ENCODE measurements around the gene USP47. TPM values are rescaled to one million over a fixed set of nuclear protein-coding genes. Genes with fewer than 3 reads are reported as not detected.

USP47 gene
- total and polyA plus RNA-seq, 2 experiments from 2014 or later: 35.9 to 58.8 TPM

DNA sequence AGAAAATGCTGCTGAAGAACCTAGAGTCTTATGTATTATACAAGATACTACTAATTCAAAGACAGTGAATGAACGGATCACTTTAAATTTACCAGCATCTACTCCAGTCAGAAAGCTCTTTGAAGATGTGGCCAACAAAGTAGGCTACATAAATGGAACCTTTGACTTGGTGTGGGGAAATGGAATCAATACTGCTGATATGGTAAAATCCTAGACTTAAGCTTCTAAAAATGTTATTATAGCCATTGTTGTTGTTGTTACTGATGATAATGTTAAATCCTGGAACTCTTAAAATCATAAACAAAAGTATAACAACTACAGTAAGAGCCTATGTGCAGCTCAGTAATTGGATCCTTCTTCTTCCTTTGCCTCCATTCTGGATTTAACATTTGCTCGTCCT is 38.4 kb downstream of the USP47 start:
- 89 to 93% methylated on average over 2 of the region's 2 CpGs for WGBS, 2 experiments (ENCODE audit: low coverage in 1 of 2, low lambda C conversion rate in 2 of 2, missing lambda C conversion rate in 2 of 2)

DNA sequence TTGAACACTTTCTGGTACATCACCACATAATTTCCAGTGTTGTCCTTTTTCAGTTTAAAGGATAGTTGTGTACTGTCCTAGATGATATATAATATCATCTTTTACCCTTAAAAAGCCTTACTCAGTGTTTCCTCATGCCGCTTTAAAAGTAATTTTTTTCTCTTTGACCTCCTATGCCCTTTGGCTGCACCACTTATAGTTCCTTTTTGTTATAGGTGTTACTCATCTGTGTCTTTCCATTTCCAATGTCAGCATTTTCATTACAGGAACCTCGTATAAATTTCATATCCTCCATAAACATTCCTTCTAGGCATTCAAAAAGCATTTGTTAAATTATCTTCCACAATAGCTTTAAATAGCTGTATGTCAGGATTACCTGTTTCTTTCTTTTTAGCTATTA is 40.8 kb downstream of the USP47 start:
- H4K20me1 ChIP-seq (ENCODE audit: insufficient read depth): 0 out of 2 replicates have a peak, but pooled peaks cover 10% of the 10 kb centered on the region
- 73 to 74% methylated on average over 2 of the region's 2 CpGs for WGBS, 2 experiments (ENCODE audit: low coverage in 1 of 2, low lambda C conversion rate in 2 of 2, missing lambda C conversion rate in 2 of 2)

More for the DNA sequence above, 38.4 kb downstream of the USP47 start:
- Histone ChIP-seq H3K79me2 (ENCODE audit: insufficient read depth) (peaks cover 100% of the 10 kb centered on the region), H3K4me3 (no peak overlapping the region), H3K4me1 (ENCODE audit: insufficient read depth) (no peaks in the 10 kb centered on the region), H3K9me3 (ENCODE audit: low read depth) (no peaks in the 10 kb centered on the region), H3K27me3 (replicated peaks; ENCODE audit: insufficient read depth) (no peaks in the 10 kb centered on the region), H4K20me1 (ENCODE audit: insufficient read depth) (0 out of 2 replicates have a peak, but pooled peaks cover 10% of the 10 kb centered on the region), H3K4me2 (ENCODE audit: unreplicated experiment) (no peak overlapping the region), H3K36me3 (ENCODE audit: low read depth) (peaks cover 8% of the 10 kb centered on the region), H3K9ac (no peak overlapping the region), H3F3A (ENCODE audit: insufficient read depth) (no peaks in the 10 kb centered on the region), H2AFZ (no peak overlapping the region), H3K27ac (no peak overlapping the region), H3K9me2 (ENCODE audit: insufficient read depth) (no peaks in the 10 kb centered on the region)
- in situ Hi-C loops (cut with MboI): no loop called here
- TF ChIP-seq EZH2phosphoT487 (IDR thresholded peaks at IDR 0.05; ENCODE audit: insufficient read depth, low read depth) (no peak), EZH2 (IDR thresholded peaks at IDR 0.05; ENCODE audit: insufficient read depth, poor library complexity, severe bottlenecking) (no peak)
- DNase-seq: no peak

GRCh38 chr11:11884351-11884750 is 42.6 kb downstream of the USP47 start:
- Histone ChIP-seq H2AFZ (no peak overlapping the region), H3K79me2 (ENCODE audit: insufficient read depth) (peaks cover 92% of the 10 kb centered on the region), H3K4me2 (ENCODE audit: unreplicated experiment) (no peak overlapping the region), H3K27ac (no peak overlapping the region), H3K9me3 (ENCODE audit: low read depth) (no peaks in the 10 kb centered on the region), H3K9me2 (ENCODE audit: insufficient read depth) (no peaks in the 10 kb centered on the region), H3K4me1 (ENCODE audit: insufficient read depth) (no peaks in the 10 kb centered on the region), H3K9ac (no peak overlapping the region), H3F3A (ENCODE audit: insufficient read depth) (peaks cover 1% of the 10 kb centered on the region; the same call in 1 of the 2 replicates), H3K36me3 (ENCODE audit: low read depth) (peaks cover 40% of the 10 kb centered on the region), H3K27me3 (replicated peaks; ENCODE audit: insufficient read depth) (no peaks in the 10 kb centered on the region), H3K4me3 (no peak overlapping the region), H4K20me1 (ENCODE audit: insufficient read depth) (0 out of 2 replicates have a peak, but pooled peaks cover 10% of the 10 kb centered on the region)
- DNase-seq: no peak
- WGBS, 2 experiments (ENCODE audit: low coverage in 1 of 2, low lambda C conversion rate in 2 of 2, missing lambda C conversion rate in 2 of 2): 99 to 100% methylated on average over 2 of the region's 2 CpGs
- TF ChIP-seq EZH2phosphoT487 (IDR thresholded peaks at IDR 0.05; ENCODE audit: insufficient read depth, low read depth): no peak
- no peak for TF ChIP-seq EZH2 (IDR thresholded peaks at IDR 0.05; ENCODE audit: insufficient read depth, poor library complexity, severe bottlenecking)
- in situ Hi-C loops (cut with MboI): no loop called here

More for the DNA sequence above, 40.8 kb downstream of the USP47 start:
- peaks cover 92% of the 10 kb centered on the region for H3K79me2 ChIP-seq (ENCODE audit: insufficient read depth)
- H2AFZ ChIP-seq: no peak overlapping the region
- no peak for DNase-seq
- H3K27me3 ChIP-seq (replicated peaks; ENCODE audit: insufficient read depth): no peaks in the 10 kb centered on the region
- H3K4me3 ChIP-seq: no peak overlapping the region
- H3K4me2 ChIP-seq (ENCODE audit: unreplicated experiment): no peak overlapping the region
- no peaks in the 10 kb centered on the region for H3K4me1 ChIP-seq (ENCODE audit: insufficient read depth)
- TF ChIP-seq EZH2phosphoT487 (IDR thresholded peaks at IDR 0.05; ENCODE audit: insufficient read depth, low read depth) (no peak), EZH2 (IDR thresholded peaks at IDR 0.05; ENCODE audit: insufficient read depth, poor library complexity, severe bottlenecking) (no peak)
- in situ Hi-C loops (cut with MboI): no loop called here
- H3K9me2 ChIP-seq (ENCODE audit: insufficient read depth): no peaks in the 10 kb centered on the region
- no peak overlapping the region for H3K27ac ChIP-seq
- peaks cover 31% of the 10 kb centered on the region for H3K36me3 ChIP-seq (ENCODE audit: low read depth)
- no peaks in the 10 kb centered on the region for H3F3A ChIP-seq (ENCODE audit: insufficient read depth)
- no peak overlapping the region for H3K9ac ChIP-seq
- no peaks in the 10 kb centered on the region for H3K9me3 ChIP-seq (ENCODE audit: low read depth)

DNA sequence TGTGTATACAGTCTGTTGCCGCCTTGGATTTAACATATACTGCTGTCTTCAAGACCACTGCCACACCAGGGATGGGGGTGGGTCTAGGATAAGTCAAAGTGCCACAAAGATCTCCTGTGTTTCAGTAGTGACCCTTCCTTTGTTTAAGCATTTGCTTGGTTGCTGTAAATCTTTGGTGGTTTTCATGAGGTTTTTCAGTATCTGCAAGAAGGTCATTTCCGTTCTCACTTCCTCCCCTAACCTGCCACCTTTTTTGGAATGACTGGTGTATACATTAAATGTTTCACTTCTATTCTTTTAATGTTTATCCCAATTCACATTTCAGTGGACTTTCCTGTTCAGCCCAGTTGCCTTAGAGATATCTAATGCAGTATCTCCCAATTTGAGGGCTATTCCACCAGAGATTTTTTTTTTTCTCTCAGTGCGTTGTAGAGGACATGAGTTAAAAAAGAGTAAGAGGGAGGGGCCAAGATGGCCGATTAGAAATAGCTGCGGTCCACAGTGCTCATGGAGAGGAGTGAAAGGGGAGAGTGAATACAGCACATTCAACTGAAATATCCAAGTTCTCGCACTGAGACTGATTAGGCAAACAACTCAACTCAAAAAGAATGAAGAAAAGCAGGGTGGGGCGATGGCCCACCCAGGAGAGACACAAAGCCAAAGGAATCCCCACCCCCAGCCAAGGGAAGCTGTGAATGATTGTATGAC is 43.2 kb downstream of the USP47 start:
- in situ Hi-C loops (cut with MboI): no loop called here
- WGBS, 2 experiments (ENCODE audit: low coverage in 1 of 2, low lambda C conversion rate in 2 of 2, missing lambda C conversion rate in 2 of 2): 96% methylated on average over 7 of the region's 7 CpGs
- Histone ChIP-seq H3K4me3 (no peak overlapping the region), H3K27me3 (replicated peaks; ENCODE audit: insufficient read depth) (no peaks in the 10 kb centered on the region), H3K36me3 (ENCODE audit: low read depth) (peaks cover 46% of the 10 kb centered on the region), H3K79me2 (ENCODE audit: insufficient read depth) (peaks cover 89% of the 10 kb centered on the region), H2AFZ (no peak overlapping the region), H3K4me2 (ENCODE audit: unreplicated experiment) (no peak overlapping the region), H3K27ac (no peak overlapping the region), H3K9me3 (ENCODE audit: low read depth) (no peaks in the 10 kb centered on the region), H3K9me2 (ENCODE audit: insufficient read depth) (no peaks in the 10 kb centered on the region), H3K9ac (no peak overlapping the region), H3F3A (ENCODE audit: insufficient read depth) (peaks cover 7% of the 10 kb centered on the region; the same call in 1 of the 2 replicates), H4K20me1 (ENCODE audit: insufficient read depth) (0 out of 2 replicates have a peak, but pooled peaks cover 10% of the 10 kb centered on the region), H3K4me1 (ENCODE audit: insufficient read depth) (no peaks in the 10 kb centered on the region)
- no peak for DNase-seq
- TF ChIP-seq EZH2 (IDR thresholded peaks at IDR 0.05; ENCODE audit: insufficient read depth, poor library complexity, severe bottlenecking): no peak
- no peak for TF ChIP-seq EZH2phosphoT487 (IDR thresholded peaks at IDR 0.05; ENCODE audit: insufficient read depth, low read depth)

Measured in GM23248 (cell line).